Body of pancreas (tissue), 4 donors: ENCODE results near the gene TET3.

Experiments used
- POLR2A ChIP-seq, 3 donors: fragments of 450-650 bp; IDR thresholded peaks; one replicate each; pipeline ENCODE4 v1.6.1; 2016; ENCODE audit warnings: antibody characterized with exemption in 3 of 3, mild to moderate bottlenecking in 2 of 3
- TF ChIP-seq, protein P1 (sequence below), 7 experiments: fragments of 450-650 bp in 4 of 7; fragments of 200-600 bp in 3 of 7; sonication (generic) in 3 of 7; IDR thresholded peaks; one replicate each; pipeline ENCODE4 v1.5.1; 2016 to 2019; ENCODE audit warnings: antibody characterized with exemption in 7 of 7

DNA sequence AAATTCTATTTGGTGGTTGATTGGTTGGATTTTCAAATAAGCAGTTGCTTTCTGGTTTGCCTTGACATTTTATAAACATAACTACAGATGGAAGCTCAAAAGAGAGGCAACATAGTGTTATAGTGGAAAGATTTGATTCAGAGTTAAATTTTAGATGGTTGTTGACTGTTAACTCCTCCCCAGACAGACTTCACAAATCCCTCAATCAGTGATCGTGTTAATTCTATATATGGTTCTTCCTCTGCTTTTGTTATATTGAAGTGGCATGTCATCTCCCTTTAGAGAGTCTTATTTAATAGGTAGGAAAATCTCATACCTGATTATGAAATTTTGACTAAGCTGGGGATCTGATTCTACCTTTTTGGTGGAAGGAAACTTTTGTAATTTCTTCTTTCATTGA is 38.5 kb upstream of the TET3 start:
- TF ChIP-seq, protein P1, sequence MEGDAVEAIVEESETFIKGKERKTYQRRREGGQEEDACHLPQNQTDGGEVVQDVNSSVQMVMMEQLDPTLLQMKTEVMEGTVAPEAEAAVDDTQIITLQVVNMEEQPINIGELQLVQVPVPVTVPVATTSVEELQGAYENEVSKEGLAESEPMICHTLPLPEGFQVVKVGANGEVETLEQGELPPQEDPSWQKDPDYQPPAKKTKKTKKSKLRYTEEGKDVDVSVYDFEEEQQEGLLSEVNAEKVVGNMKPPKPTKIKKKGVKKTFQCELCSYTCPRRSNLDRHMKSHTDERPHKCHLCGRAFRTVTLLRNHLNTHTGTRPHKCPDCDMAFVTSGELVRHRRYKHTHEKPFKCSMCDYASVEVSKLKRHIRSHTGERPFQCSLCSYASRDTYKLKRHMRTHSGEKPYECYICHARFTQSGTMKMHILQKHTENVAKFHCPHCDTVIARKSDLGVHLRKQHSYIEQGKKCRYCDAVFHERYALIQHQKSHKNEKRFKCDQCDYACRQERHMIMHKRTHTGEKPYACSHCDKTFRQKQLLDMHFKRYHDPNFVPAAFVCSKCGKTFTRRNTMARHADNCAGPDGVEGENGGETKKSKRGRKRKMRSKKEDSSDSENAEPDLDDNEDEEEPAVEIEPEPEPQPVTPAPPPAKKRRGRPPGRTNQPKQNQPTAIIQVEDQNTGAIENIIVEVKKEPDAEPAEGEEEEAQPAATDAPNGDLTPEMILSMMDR (IDR thresholded peaks at IDR 0.05) = no peak
- no peak for TF ChIP-seq POLR2A (IDR thresholded peaks at IDR 0.05)
